Adipose tissue (tissue), 3 donors: Measurements from ENCODE around the gene PGS1. TPM values are rescaled to one million over a fixed set of nuclear protein-coding genes. Genes with fewer than 3 reads are reported as not detected.
"Not testable (repeated sequence)": the region's sequence is repeated elsewhere in the genome, so short reads cannot be mapped to it uniquely, and the experiment has no call there.

ENCODE experiments used
- H3K27ac ChIP-seq: one replicate; pipeline ENCODE4 v1.5.1; 2013; ENCODE audit warnings: low read depth, low read length
- WGBS, 3 donors: extraction: QIAGEN DNeasy Blood & Tissue Kit; methylation state at CpG; one replicate each; pipeline ENCODE4 v1.1.7; 2013; 5-methylcytosine and 5-hydroxymethylcytosine counted together
- polyA plus RNA-seq, 3 donors: library from polyadenylated mRNA; stranded (reverse); fragments of 200-250 nt; gene quantifications; one replicate each; pipeline ENCODE4 v1.2.3, GENCODE V29; 2013
- donor health status: healthy with polysubstance abuse.
- donor health status: Bipolar disorder and iron deficiency.
- donor health status: healthy.

Gene PGS1
- polyA plus RNA-seq, 3 donors: 14.2 to 55.2 (median 28.3) TPM

DNA sequence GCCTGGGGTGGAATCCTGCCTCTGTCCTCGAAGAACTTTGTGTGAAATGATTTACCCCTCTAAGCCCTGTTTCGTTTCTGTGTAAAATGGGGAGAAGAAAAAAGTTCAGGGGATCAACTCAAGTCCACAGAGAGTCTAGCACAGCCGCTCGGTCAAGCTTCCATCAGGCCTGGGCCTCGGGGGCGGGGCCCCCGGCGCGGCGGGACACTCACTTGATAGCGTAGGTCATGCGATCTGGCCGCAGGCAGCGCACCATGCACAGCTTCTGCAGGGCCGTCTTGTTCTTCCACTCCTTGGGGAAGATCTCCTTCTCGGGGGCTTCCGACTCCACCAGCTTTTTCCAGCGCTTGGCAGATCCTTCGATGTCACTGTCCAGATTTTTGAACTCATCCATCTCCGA is 65.9 kb downstream of the PGS1 start:
- no peak overlapping the region for H3K27ac ChIP-seq
- 74 to 90% (median 87%) methylated on average over 20 of the region's 20 CpGs for WGBS, 3 donors

DNA sequence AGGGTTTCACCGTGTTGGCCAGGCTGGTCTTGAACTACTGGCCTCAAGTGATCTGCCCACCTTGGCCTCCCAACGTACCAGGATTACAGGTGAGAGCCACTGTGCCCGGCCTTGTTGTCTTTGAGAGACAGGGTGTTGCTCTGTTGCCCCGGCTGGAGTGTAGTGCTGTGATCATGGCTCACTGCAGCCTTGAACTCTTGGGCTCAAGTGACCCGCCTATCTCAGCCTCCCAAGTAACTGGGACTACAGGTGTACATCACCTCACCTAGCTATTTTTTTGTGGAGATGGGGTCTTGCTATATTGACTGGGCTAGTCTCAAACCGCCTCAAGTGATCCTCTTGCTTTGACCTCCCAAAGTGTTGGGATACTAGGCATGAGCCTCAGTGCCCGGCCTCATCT is 68.4 kb downstream of the PGS1 start:
- WGBS, 3 donors: 91 to 98% (median 95%) methylated on average over 7 of the region's 7 CpGs
- H3K27ac ChIP-seq: no peak overlapping the region

DNA sequence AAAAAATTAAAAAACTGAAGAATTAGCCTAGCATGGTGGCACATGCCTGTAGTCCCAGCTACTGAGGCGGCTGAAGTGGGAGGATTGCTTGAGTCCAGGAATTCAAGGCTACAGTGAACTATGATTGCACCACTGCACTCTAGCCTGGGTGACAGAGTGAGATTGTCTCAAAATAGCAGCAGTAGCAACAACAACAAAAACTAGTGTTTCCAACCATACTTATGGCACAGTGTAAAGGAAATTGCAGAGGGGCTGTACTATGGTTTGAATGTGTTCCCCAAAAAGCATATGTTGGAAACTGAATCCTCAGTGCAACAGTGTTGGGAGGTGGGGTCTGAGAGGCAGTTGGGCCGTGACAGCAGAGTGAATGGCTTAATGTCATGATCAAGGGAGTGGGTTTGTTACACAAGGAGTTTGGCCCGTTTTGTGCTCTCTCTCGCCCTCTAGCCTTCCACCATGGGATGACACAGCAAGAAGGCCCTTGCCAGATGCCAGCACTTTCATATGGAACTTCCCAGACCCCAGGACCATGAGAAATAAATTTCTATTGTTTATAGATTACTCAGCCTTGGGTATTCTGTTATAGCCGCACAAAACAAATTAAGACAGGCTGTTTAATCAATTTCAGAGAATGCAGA is 70.0 kb downstream of the PGS1 start:
- H3K27ac ChIP-seq: no peak overlapping the region
- 57 to 78% (median 72%) methylated on average over 5 of the region's 5 CpGs for WGBS, 3 donors

DNA sequence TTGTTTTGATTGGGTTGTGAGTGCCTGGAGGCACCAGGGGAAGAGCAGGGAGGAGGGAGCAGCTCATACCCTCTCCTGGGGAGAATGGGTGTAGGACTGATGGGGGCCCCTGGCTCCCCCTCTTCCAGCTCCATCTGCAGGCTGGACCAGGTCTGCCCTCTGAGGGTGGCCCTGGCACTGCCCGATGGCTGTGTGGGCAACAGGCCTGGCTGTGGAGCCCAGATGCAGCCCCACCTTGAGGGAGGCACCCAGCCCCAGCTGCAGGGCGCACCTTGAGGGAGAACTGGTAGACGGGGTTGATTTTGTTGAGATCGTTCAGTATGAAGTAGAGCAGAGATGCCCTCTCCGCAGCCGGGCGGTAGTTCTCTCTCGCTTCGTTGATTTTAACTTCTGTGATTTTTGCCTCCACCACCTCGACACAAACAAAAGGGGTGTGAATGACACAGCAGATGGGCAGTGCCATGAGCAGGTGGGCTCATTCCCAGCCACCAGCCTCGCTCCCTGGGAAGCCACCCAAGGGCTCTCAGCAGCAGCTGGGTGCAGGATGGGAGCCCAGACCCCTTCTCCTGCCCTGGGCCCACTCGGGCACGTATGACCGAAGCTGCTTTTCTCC is 71.6 kb downstream of the PGS1 start:
- 71 to 91% (median 90%) methylated on average over 14 of the region's 14 CpGs for WGBS, 3 donors

DNA sequence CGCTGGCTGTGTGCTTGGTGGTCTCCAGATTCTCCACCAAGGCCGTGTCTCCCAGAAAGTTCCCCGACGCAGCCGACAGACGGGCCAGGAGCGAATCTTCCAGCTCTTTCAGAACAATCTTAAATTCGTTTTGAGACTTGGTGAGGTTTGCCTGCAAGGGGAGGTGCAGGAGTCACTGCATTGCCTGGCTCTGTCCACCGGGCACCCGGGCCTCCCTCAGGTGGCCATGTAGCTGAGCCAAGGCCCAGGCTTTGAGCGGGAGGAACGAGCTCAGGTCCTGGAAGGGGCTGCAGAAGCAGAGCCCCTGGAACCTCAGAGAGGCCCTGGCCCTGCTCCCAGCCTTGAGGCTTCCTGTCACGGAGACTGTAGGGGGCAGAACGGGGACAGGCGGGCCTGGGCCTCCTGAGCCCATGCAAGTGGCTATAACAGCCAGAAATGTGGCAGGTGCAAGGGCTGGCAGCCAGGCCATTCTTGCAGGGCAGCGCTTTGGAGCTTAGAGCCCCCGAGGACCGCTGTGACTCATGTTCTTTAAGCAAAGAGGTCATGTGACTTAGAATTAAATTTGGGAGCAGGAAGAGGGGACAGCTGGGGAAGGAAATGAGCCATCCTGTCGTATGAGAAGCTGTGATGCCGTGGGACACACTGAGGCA is 72.4 kb downstream of the PGS1 start:
- H3K27ac ChIP-seq: no peak overlapping the region
- 50 to 68% (median 55%) methylated on average over 20 of the region's 20 CpGs for whole genome bisulfite sequencing, 3 donors

More for the DNA sequence above, 71.6 kb downstream of the PGS1 start:
- H3K27ac ChIP-seq: no peak overlapping the region

DNA sequence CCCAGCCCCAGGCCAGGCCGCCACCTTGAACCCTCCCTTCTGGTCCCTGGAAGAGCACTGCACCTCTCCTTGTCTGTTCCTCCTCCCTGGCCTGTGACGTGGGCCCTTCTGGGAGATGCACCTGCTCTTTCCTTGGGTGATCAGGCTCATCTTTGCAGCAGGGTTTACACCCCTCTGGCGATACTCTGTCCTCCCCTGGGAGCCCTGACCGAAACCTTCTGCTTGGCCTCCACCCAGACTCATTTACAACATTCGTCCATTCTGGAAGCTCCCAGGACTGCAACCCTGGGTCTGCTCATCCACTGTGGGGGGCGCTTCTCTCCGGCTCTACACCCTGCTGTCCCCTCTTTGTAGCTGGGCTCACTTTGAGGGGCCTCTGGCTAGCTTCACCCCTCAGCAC is 73.3 kb downstream of the PGS1 start:
- H3K27ac ChIP-seq: no peak overlapping the region
- WGBS, 3 donors: 63 to 85% (median 80%) methylated on average over 7 of the region's 7 CpGs

DNA sequence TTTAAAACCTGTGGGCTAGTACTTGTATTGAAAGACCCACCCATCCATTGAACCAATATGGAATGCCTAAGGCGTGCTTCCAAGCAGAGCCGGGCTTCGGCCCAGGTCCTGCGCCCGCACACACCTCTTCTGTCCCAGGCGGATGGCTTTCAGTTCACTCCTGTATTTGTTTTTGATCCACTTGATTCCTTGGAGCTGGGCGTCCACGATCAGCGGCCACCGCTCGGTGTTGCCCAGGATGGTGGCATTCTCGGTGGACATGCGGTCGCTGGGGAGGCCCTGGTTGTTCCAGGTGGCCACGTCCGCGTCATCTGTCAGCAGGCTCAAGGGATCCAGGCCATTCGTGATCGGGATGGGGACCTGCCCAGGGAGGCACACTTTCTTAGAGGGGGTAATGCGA is 75.9 kb downstream of the PGS1 start:
- WGBS, 3 donors: 90 to 95% (median 94%) methylated on average over 20 of the region's 20 CpGs
- H3K27ac ChIP-seq: no peak overlapping the region

DNA sequence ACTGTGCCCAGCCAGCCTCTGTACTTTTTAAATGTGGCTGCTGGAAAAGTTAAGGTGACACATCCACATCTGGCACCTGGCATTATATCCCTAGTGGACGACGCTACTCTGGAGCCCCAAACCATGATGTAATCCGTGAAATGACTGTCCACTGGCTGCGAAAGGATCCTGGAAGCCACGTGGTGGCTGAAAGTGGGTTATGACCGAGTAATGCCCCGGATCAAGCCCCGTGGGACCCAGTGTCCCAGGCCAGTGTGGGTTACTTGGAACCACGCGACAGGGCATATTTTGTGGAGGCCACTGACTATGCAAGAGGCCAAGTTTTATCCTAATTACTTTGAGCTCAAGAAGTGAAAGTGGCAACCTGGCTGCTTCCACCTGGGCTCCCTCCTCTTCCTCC is 79.6 kb downstream of the PGS1 start:
- 73 to 83% (median 81%) methylated on average over 10 of the region's 10 CpGs for WGBS, 3 donors

DNA sequence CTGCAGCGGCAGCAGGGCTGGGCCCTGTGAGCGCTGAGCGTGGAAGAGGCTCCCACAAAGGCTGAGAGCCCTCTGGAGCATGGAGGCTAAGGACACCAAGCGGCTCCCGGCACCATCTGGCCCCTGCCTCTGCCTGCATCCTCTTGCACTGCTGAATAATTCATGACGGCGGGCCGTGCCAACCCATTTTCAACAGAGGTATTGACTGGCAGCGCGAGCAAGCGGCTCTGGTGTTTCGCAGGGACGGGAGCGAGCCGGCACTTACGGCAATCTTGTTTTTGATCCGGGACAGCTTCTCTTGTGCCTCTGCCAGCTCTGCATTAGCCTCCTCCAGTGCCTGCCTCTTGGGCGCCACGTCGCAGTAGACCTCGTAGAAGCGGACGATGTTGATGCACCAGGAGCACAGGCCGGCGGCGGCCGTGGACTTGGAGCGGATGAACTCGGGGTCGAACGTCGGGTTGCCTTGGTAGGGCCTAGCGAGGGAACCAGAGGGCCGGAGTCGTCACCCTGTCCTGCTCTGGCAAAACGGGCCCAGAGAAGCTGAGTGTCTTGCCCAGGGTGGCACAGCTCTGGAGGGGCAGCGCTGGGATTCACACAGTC is 80.4 kb downstream of the PGS1 start:
- H3K27ac ChIP-seq: no peak overlapping the region
- 89 to 95% (median 93%) methylated on average over 37 of the region's 37 CpGs for WGBS, 3 donors

More for the DNA sequence above, 79.6 kb downstream of the PGS1 start:
- H3K27ac ChIP-seq: no peak overlapping the region

DNA sequence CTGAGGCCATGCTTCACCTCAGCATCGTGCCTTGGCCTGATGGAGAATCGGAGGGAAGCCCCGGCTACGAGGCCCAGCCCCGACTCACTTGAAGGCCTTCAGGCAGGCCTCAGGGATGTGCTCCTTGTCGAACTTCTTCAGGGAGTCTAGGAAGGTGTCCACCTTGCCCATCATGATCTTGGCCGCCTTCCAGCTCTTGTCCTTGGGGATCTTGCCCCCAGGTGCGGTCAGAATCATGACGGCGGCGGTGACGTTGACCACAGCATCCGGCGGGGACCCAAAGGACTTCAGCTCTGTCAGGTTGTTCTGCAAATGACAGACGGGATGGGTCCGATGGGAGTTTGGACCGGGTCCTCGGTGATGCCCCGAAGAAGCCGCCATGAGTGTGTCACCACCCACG is 81.2 kb downstream of the PGS1 start:
- no peak overlapping the region for H3K27ac ChIP-seq
- 86 to 92% (median 90%) methylated on average over 19 to 21 of the region's 21 CpGs for WGBS, 3 donors

DNA sequence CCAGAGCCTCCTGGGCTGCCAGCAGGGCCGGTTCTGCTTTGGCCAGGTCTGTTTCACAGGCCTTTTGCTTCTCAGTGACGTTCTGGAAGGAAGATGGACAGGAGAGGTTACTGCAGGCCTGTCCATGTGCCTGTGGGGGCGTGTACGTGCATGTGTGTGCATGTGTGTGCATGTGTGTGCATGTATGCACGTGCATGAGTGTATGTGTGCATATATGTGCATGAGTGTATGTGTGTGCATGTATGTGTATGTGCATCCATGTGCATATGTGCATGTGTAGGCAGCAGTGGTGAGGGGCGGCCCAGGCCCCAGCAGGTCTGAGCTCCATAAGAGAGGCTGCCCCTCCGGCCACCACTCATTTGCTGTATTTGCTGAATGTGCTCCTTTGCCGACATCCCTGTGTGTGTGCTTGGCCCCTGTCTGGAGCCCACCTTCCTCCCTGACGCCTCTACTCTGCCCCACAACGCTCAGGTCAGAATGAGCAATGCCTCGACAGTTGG is 81.8 kb downstream of the PGS1 start:
- WGBS, 3 donors: 82 to 84% (median 83%) methylated on average over 11 of the region's 11 CpGs
- H3K27ac ChIP-seq: no peak overlapping the region

DNA sequence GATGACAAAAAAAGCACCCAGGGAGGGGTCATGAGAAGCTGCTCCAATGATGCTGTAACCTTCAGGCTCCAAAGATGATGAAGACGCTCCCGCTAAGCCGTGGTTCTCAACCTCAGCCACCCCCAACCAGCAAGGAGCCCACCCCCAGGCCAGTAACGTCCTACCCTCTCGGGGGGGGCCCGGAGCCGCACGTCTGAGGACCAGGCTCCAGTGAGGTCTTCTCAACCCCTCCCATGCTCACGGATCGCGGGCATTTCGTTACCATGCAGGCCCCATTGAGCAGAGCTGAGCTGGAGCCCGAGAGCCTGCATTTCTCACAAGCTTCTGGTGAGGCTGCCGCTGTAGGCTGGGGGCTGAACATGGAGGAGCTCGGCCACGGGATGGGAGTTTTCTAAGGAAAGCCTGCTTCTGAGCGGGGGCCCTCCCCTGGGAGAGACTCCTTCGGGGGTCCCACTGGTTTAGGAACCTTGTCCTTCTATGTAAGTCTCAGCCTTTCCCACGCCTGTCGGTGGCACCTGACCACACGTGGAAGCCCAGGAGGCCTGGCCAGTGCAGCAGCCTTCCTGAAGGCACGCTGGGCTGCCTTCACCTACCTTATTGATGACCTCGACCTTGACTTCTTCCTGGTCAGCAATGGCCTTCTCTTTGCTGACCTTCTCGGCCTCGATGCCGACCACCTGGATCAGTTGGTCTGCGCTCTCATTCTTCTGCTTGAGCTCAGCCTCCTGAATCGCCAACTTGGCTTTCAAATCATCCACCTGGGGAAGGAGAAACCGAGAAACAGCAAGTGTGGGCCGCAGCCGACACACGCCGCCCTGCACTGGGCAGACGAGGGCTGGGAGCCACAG is 82.7 kb downstream of the PGS1 start:
- H3K27ac ChIP-seq: no peak overlapping the region
- 75 to 91% (median 89%) methylated on average over 34 of the region's 34 CpGs for WGBS, 3 donors

DNA sequence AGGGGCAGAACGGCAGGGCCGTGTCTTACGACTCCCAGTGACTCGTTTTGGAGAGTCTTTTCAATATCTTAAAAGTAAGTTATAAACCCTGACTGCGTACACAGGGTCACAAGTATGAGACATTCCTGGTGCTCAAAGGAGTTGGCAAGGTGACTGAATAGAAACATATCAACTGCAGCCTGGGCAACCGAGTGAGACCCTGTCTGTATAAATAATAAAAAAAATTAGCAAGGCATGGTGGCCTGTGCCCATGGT is 83.3 kb downstream of the PGS1 start:
- 56 to 66% (median 66%) methylated on average over 6 of the region's 6 CpGs for WGBS, 3 donors
- no peak overlapping the region for H3K27ac ChIP-seq

DNA sequence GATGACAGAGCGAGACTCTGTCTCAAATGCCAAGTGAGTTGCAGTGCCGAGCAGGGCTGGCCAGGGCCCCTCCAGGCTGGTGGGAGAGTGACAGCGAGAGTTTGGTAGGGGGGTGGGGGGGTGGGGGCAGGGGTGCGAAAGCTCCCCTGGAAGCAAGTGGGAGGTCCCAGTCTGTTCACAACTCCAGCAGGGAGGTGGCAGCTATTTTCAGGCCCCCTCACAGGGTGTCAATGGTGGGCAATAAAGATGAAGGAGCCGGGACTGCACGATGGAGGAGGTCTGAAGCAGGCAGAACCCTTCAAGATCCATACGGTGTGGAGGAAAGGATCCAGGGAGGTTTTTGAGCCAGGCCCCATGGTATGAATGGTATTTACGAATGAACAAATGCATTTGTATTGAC is 83.7 kb downstream of the PGS1 start:
- H3K27ac ChIP-seq: no peak overlapping the region
- WGBS, 3 donors: 59 to 68% (median 61%) methylated on average over 8 of the region's 8 CpGs

DNA sequence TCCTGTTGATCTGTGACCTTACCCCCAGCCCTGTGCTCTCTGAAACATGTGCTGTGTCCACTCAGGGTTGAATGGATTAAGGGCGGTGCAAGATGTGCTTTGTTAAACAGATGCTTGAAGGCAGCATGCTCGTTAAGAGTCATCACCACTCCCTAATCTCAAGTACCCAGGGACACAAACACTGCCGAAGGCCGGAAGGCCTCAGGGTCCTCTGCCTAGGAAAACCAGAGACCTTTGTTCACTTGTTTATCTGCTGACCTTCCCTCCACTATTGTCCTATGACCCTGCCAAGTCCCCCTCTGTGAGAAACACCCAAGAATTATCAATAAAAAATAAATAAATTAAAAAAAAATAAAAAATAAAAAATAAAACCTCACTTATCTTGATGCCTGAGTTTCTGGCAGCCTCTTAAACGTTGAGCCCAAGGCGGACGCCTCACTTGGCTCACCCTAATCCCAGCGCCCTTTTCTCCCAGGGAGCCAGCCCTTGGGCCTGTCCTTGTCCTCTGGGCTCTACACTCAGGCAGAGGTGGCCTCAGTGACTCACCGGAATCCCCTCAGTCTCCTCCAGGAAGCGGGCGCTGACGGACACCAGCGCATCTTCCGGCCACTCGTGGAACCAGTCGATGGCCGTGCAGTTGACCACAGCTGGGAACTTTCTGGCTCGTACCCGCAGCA is 87.8 kb downstream of the PGS1 start:
- not testable (repeated sequence) for H3K27ac ChIP-seq
- 81 to 86% (median 84%) methylated on average over 18 to 19 of the region's 19 CpGs for WGBS, 3 donors

DNA sequence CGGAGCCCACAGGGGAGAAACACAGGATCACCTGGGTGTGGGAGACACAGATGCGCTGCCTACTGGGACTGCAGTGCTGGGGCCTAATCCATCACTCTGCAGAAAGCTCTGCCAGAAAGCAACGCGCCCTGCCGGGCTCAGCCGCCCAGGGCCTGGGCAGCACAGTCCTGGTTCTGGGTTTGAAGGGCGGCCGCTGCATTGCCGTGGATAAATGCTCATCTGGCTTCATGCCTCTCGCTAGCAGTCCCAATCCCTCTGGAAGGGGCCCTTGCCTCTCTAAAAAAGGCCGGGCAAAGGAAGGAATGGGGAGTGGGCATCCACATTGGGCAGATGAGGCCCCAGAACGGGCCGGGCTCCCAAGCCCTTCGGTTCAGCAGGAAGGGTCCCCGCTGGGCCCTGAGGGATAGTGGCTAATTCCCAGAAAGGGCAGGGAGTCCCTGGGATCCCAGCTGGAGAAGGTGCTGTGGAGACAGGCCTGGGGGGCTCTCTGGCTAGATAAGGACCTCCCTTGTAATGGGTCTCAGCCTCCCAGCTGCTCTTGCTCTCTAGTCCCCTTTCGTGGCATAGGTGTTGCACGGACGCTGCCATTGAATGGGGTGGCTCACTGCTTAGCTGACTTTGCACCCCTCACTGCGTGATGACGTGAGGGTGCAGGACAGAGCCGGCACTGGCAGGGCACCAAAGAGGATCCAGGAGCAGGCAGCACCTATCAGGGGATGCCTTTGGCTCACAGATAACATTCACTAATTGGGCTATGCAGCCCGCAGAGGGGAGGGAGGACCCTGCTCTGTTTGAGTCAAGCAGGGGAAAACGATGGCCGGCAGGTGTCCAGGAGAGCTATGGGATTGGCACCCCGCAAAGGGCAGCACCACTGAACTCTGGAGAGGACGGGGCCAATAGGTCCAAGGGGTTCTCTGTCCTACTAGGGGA is 88.6 kb downstream of the PGS1 start:
- 83 to 93% (median 92%) methylated on average over 26 of the region's 26 CpGs for WGBS, 3 donors
- no peak overlapping the region for H3K27ac ChIP-seq

DNA sequence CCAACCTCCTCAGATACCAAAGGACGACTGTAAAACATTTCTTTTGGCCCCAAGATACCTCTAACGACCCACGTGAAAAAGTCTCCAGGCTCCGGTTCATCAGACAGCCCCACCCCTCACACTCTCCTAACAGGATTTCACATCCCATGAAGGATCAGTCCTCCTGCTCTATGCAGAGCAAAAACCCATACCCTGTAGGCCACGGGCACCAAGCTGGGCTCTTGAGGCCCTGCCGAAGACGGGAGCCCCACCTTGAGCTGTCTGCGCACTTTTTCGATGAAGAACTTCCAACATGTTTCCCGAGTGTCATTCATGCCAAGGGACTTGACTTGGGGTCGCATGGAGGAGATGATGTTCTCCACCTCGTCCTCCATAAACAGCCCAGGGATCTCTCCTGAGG is 89.9 kb downstream of the PGS1 start:
- WGBS, 3 donors: 84 to 88% (median 86%) methylated on average over 12 of the region's 12 CpGs
- H3K27ac ChIP-seq: no peak overlapping the region
